ENCODE data around the gene GRIN2D. TPM values are rescaled to one million over a fixed set of nuclear protein-coding genes. Genes with fewer than 3 reads are reported as not detected.

The GRIN2D gene
- 0.54 TPM for total RNA-seq
- polyA plus RNA-seq (ENCODE audit: insufficient read depth, low read depth, low replicate concordance) = 0.13 TPM
- long read RNA-seq, donor 1 = 0 reads
- long read RNA-seq, donor 2 = 0 reads
- long read RNA-seq, donor 3 = 0 reads
- long read RNA-seq, donor 4 = 0 reads
- long read RNA-seq, donor 5 = 0 reads
- long read RNA-seq, donor 6 = 0 reads
- long read RNA-seq, donor 7, partial matches to known transcripts = 1 of 2 reads
- long read RNA-seq, donor 7, other reads (novel, unspliced or antisense) = 1 of 2 reads
- long read RNA-seq, donor 8 = 0 reads
- long read RNA-seq, donor 9 = 0 reads
- long read RNA-seq, donor 10 = 0 reads

DNA sequence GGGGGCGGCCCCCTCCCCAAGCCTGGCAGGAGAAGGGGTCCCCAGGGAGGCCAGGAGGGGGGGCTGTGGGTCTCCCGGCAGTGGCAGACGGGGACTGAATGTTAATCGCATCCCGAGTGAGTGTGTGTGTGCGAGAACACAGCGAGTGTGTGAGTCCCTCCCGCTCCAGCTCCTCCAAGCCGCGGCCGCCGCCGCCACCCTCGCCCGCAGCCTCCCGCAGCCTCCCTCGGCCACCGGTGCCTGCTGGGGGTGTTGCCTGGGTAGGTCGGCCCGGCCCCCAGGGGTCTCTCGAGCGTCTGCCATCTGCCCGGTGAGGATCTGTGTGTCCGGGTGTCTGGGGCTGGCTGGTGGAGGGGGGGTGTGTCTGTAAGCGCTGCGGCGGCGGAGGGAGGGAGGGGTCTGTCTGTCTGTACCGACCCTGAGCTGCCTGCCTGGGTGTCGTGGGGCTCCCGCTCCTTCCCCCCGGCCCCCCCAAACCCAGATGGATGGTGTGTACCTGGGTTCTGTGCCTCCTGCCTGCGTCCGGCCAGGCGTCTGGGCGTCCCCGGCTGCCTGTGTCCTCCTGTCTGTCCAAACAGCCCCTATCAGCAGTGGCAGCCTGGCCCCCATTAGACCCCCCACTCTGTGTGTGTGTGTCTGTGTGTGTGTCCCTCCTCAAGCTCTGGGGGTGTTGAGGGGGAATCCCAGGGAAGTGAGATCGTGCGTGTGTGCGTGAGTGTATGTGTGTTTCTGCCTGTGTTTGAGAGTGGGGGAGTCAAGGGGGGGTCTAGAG, at the start of gene GRIN2D:
GRIN2D (plus strand) TSS at position 110 of the 772 bp plus-strand sequence. CDS start 4,725 bp downstream, outside the sequence.
- intact Hi-C loops (cut with DNase I) = no loop called here
- no peak within 1 kb of the TSS for H3K4me3 ChIP-seq (ENCODE audit: low read length in 3 of 3)
- no peak within 1 kb of the TSS for H3K27ac ChIP-seq (ENCODE audit: low read depth in 2 of 2, low read length in 2 of 2)
- peaks cover 0 to 6% (median 3%) of the 10 kb centered on the region in 3 donors for H3K36me3 ChIP-seq (ENCODE audit: control insufficient read depth in 2 of 3, insufficient read depth in 3 of 3, low read length in 3 of 3)
- H3K4me1 ChIP-seq (ENCODE audit: control insufficient read depth in 2 of 3, insufficient read depth in 2 of 3, low read depth in 1 of 3, low read length in 3 of 3) = peaks cover 0 to 4% (median 0%) of the 10 kb centered on the region in 3 donors
- no peak within 1 kb of the TSS for H3K9ac ChIP-seq (ENCODE audit: low read length in 3 of 3)
- TF ChIP-seq, protein P1, sequence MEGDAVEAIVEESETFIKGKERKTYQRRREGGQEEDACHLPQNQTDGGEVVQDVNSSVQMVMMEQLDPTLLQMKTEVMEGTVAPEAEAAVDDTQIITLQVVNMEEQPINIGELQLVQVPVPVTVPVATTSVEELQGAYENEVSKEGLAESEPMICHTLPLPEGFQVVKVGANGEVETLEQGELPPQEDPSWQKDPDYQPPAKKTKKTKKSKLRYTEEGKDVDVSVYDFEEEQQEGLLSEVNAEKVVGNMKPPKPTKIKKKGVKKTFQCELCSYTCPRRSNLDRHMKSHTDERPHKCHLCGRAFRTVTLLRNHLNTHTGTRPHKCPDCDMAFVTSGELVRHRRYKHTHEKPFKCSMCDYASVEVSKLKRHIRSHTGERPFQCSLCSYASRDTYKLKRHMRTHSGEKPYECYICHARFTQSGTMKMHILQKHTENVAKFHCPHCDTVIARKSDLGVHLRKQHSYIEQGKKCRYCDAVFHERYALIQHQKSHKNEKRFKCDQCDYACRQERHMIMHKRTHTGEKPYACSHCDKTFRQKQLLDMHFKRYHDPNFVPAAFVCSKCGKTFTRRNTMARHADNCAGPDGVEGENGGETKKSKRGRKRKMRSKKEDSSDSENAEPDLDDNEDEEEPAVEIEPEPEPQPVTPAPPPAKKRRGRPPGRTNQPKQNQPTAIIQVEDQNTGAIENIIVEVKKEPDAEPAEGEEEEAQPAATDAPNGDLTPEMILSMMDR (IDR thresholded peaks at IDR 0.05; ENCODE audit: borderline replicate concordance, extremely low read depth, insufficient read depth) = no peak
- DNase-seq = peak in 3 of 5 donors; percentile 56 to 80 (median 68)
- no peaks in the 10 kb centered on the region for H3K9me3 ChIP-seq (ENCODE audit: control insufficient read depth in 2 of 3, insufficient read depth in 1 of 3, low read length in 3 of 3)
- no peak for FAIRE-seq
- peaks cover 20% of the 10 kb centered on the region for H3K27me3 ChIP-seq (ENCODE audit: control insufficient read depth, insufficient read depth, low read length)

DNA sequence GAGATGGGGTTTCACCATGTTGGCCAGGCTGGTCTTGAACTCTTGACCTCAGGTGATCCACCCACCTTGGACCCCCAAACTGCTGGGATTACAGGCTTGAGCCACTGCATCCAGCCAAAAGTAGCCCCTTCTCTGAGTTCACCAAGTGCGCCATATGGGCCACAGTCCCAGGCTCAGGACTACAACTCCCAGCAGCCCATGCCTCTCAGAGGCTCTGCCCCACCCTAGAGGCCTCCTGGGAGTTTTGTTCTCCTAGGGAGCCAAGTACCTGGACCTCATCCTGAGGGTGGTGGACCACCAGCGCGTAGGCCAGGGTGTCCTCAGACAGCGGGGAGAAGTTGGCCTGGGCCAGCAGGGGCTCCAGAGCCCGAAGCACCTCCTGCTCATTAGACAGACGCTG, 48.6 kb upstream of the GRIN2D start:
- no peak overlapping the region for H3K9ac ChIP-seq (ENCODE audit: low read length in 3 of 3)
- H3K9me3 ChIP-seq (ENCODE audit: control insufficient read depth in 2 of 3, insufficient read depth in 1 of 3, low read length in 3 of 3) = no peaks in the 10 kb centered on the region
- H3K27me3 ChIP-seq (ENCODE audit: control insufficient read depth, insufficient read depth, low read length) = no peaks in the 10 kb centered on the region
- intact Hi-C loops (cut with DNase I) = no loop called here
- no peak for FAIRE-seq
- peaks cover 0 to 5% (median 3%) of the 10 kb centered on the region in 3 donors for H3K36me3 ChIP-seq (ENCODE audit: control insufficient read depth in 2 of 3, insufficient read depth in 3 of 3, low read length in 3 of 3)
- peaks cover 0 to 3% (median 0%) of the 10 kb centered on the region in 3 donors for H3K4me1 ChIP-seq (ENCODE audit: control insufficient read depth in 2 of 3, insufficient read depth in 2 of 3, low read depth in 1 of 3, low read length in 3 of 3)
- no peak for DNase-seq
- TF ChIP-seq, protein P1 (IDR thresholded peaks at IDR 0.05; ENCODE audit: borderline replicate concordance, extremely low read depth, insufficient read depth) = no peak
- H3K27ac ChIP-seq (ENCODE audit: low read depth in 2 of 2, low read length in 2 of 2) = no peak overlapping the region
- no peak overlapping the region for H3K4me3 ChIP-seq (ENCODE audit: low read length in 3 of 3)

DNA sequence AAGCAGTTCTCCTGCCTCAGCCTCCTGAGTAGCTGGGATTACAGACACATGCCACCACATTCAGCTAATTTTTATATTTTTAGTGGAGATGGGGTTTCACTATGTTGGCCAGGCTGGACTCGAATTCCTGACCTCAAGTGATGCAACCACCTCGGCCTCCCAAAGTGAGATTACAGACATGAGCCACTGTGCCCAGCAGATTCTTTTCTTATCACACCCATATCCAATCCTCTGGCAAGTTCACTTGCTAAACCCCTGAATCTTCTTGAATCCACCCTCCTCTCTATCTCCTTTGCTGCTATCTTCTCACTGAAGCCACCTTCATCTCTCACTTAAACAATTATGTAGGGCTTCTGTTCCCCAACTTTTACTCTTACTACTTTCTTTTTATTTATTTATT, 47.3 kb upstream of the GRIN2D start:
- Histone ChIP-seq H3K9ac (ENCODE audit: low read length in 3 of 3) (no peak overlapping the region), H3K27ac (ENCODE audit: low read depth in 2 of 2, low read length in 2 of 2) (no peak overlapping the region), H3K9me3 (ENCODE audit: control insufficient read depth in 2 of 3, insufficient read depth in 1 of 3, low read length in 3 of 3) (no peaks in the 10 kb centered on the region), H3K36me3 (ENCODE audit: control insufficient read depth in 2 of 3, insufficient read depth in 3 of 3, low read length in 3 of 3) (peaks cover 0 to 5% (median 3%) of the 10 kb centered on the region in 3 donors), H3K4me1 (ENCODE audit: control insufficient read depth in 2 of 3, insufficient read depth in 2 of 3, low read depth in 1 of 3, low read length in 3 of 3) (peaks cover 0 to 3% (median 0%) of the 10 kb centered on the region in 3 donors), H3K27me3 (ENCODE audit: control insufficient read depth, insufficient read depth, low read length) (no peaks in the 10 kb centered on the region), H3K4me3 (ENCODE audit: low read length in 3 of 3) (no peak overlapping the region)
- DNase-seq (no peak), FAIRE-seq (no peak)
- intact Hi-C loops (cut with DNase I) = no loop called here
- TF ChIP-seq, protein P1 (IDR thresholded peaks at IDR 0.05; ENCODE audit: borderline replicate concordance, extremely low read depth, insufficient read depth) = no peak

All from kidney (tissue), 22 donors.